ENCODE results near the gene SLC7A5. TPM values are rescaled to one million over a fixed set of nuclear protein-coding genes. Genes with fewer than 3 reads are reported as not detected.

Gene SLC7A5
- total and polyA plus RNA-seq, 2 of the 4 experiments (the other 2 are of a cell fraction) = 11.3 to 101 TPM

GRCh38 chr16:87780385-87780989 lies 88.8 kb downstream of the SLC7A5 start:
- DNase-seq = peak; percentile 38

More at GRCh38 chr16:87780385-87780989, 88.8 kb downstream of the SLC7A5 start:
- Histone ChIP-seq H3K4me1 (ENCODE audit: control insufficient read depth, insufficient read depth, low read length) (peaks cover 16% of the 10 kb centered on the region), H3K9me3 (ENCODE audit: control insufficient read depth, insufficient read depth, low read length) (no peaks in the 10 kb centered on the region), H2BK15ac (ENCODE audit: low read depth, low read length) (peak overlapping the region; percentile 83; the same call in 2 of the 3 replicates), H2AK9ac (replicated peaks; ENCODE audit: low read depth, low read length, poor library complexity) (peak overlapping the region; percentile 5), H4K20me1 (ENCODE audit: insufficient read depth, low read length) (0 out of 2 replicates have a peak, but pooled peaks cover 3% of the 10 kb centered on the region), H3K18ac (ENCODE audit: low read depth, low read length) (peak overlapping the region; percentile 69), H2AK5ac (ENCODE audit: low read depth, low read length) (peak overlapping the region; percentile 86; the same call in 1 of the 2 replicates), H4K8ac (ENCODE audit: low read depth in 2 of 2, low read length in 2 of 2) (peak overlapping the region; percentile 71 to 83), H3K4ac (ENCODE audit: low read depth, low read length) (peak overlapping the region; percentile 91), H3K23ac (ENCODE audit: low read depth, low read length) (peak overlapping the region; percentile 44; the same call in 1 of the 2 replicates), H2BK20ac (ENCODE audit: low read depth, low read length) (peak overlapping the region; percentile 94), H4K5ac (ENCODE audit: low read depth, low read length) (peak overlapping the region; percentile 53), H3K56ac (ENCODE audit: extremely low read depth, insufficient read depth, low read length) (no peak overlapping the region), H2BK120ac (ENCODE audit: low read depth, low read length) (peak overlapping the region; percentile 90), H3K36me3 (ENCODE audit: control insufficient read depth, insufficient read depth, low read length) (no peaks in the 10 kb centered on the region), H3K79me1 (ENCODE audit: low read depth in 1 of 2, low read length in 2 of 2) (0 out of 4 replicates have a peak, but pooled peaks cover 0 to 4% of the 10 kb centered on the region in 2 experiments), H3K27ac (ENCODE audit: insufficient read depth, low read length) (no peak overlapping the region), H3K4me3 (ENCODE audit: insufficient read depth, low read depth, low read length) (no peak overlapping the region), H3K4me2 (ENCODE audit: low read depth, low read length) (no peak overlapping the region), H3K9me1 (ENCODE audit: insufficient read depth, low read length) (peaks cover 7% of the 10 kb centered on the region), H3K9ac (ENCODE audit: low read depth, low read length) (no peak overlapping the region), H3K14ac (replicated peaks; ENCODE audit: low read depth, low read length) (peak overlapping the region; percentile 81), H2AFZ (replicated peaks; ENCODE audit: low read length, poor library complexity) (peak overlapping the region; percentile 91), H3K27me3 (ENCODE audit: control insufficient read depth, insufficient read depth, low read length) (no peaks in the 10 kb centered on the region), H4K91ac (ENCODE audit: insufficient read depth, low read depth, low read length) (peak overlapping the region; percentile 93), H2BK5ac (ENCODE audit: low read depth, low read length, poor library complexity, severe bottlenecking) (peak overlapping the region; percentile 27)
- in situ Hi-C loops (cut with MboI; ENCODE audit: low sequenced_read_pairs) = no loop called here
- ATAC-seq (ENCODE audit: low read depth) = no peak
- WGBS, 2 experiments (ENCODE audit: extremely low coverage in 2 of 2, insufficient read length in 1 of 2) = no CpG with 5 or more reads among the region's 10 CpGs
- TF ChIP-seq MAFK (IDR thresholded peaks at IDR 0.05; ENCODE audit: low read depth, low read length) (no peak), FOS (IDR thresholded peaks at IDR 0.05; ENCODE audit: low read depth, low read length) (no peak), RAD21 (IDR thresholded peaks at IDR 0.05; ENCODE audit: low read length) (no peak), MXI1 (IDR thresholded peaks at IDR 0.05; ENCODE audit: borderline replicate concordance, low read depth, low read length) (no peak), MAZ (IDR thresholded peaks at IDR 0.05; ENCODE audit: borderline replicate concordance, low read depth, low read length) (no peak), ELK1 (IDR thresholded peaks at IDR 0.05; ENCODE audit: borderline replicate concordance, low read depth, low read length) (no peak), POLR2A (IDR thresholded peaks at IDR 0.05; ENCODE audit: low read depth, low read length) (no peak), CEBPB (IDR thresholded peaks at IDR 0.05; ENCODE audit: low read depth, low read length) (no peak), USF2 (IDR thresholded peaks at IDR 0.05; ENCODE audit: low read depth, low read length) (no peak), CHD1 (IDR thresholded peaks at IDR 0.05; ENCODE audit: low read depth, low read length) (no peak), CTCF (conservative IDR thresholded peaks at IDR 0.05; ENCODE audit: low read depth, low read length) (no peak)
- dilution Hi-C loops (cut with HindIII; ENCODE audit: low sequenced_read_pairs, unreplicated experiment) = no loop called here
- BruUV-seq (replicated peaks) = no TSS peak
- intact Hi-C loops (cut with micrococcal nuclease) = no loop called here
- ChIA-PET CTCF (interaction anchor here (0.9 to 4.0 kb wide), 3 partner anchors 66 to 90 kb away, joined by 3 to 56 read pairs (median 6); no protein-coding TSS in a partner anchor), POLR2A (ENCODE audit: unreplicated experiment) (no interaction called here)
